ENCODE results near the gene CYBB.

Gene CYBB

GRCh38 chrX:37846141-37846540 is 66.3 kb downstream of the CYBB start:
- no peak for DNase-seq

DNA sequence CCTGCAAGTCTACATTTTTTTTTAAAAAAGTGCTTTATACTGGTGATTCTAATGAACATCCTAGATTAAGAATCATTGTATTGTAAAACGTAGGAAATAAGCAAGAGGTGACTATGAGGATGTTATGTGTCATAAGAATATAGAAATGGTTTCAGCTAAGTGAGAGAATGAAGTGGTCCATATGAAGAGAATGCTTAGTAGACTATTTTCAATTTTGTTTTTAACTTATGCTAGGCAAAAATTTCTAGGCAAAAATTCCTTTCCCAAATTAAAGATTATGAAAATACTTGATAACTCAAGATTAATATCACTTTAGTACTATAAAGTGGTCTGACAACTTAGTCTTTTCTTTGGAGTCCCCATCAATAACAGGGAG is 66.7 kb downstream of the CYBB start:
- no peak for DNase-seq

- DNase-seq = peak; percentile 83
Observed at GRCh38 chrX:37846934-37847732, 67.3 kb downstream of the CYBB start, which contains the start of gene DYNLT3. Gene DYNLT3 (minus strand): TSS chrX:37847571. CDS start chrX:37847510, 61 bp downstream.

- DNase-seq = no peak
Observed at GRCh38 chrX:37847733-37848197, 67.9 kb downstream of the CYBB start.

DNA sequence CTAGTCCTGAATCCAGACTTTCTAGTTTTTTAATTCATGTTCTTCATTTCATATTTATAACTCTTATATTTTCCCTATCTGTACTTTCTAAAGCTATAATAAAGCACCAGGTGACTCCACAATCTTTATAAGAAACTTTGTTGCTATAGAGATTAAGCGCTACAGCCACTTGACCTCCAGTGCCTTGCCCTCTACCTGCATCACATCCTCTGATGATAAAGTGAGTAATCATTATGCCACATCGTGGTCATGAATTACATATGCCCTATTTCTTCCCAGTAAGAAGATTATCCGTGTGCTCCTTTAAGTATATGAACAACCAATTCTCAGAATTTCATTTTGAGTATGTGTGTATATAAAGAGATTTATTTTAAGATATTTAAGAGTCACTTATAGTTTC is 74.3 kb downstream of the CYBB start:
- DNase-seq = no peak

DNA sequence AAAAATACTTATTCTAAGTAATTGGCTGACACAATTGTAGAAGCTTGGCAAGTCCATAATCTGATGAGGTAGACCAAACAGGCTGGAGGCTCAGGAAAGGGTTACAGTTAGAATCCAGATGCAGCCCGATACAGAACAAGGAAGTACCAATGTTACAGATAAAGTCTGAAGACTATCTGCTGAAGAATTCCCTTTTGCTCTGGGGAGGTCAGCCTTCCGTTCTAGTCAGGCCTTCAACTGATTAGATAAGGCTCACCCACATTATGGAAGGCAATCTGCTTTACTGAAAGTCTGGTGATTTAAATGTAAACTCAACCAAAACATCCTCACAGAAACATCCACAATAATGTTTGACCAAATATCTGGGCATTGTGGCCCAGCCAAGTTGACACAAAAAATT is 74.9 kb downstream of the CYBB start:
- no peak for DNase-seq

DNA sequence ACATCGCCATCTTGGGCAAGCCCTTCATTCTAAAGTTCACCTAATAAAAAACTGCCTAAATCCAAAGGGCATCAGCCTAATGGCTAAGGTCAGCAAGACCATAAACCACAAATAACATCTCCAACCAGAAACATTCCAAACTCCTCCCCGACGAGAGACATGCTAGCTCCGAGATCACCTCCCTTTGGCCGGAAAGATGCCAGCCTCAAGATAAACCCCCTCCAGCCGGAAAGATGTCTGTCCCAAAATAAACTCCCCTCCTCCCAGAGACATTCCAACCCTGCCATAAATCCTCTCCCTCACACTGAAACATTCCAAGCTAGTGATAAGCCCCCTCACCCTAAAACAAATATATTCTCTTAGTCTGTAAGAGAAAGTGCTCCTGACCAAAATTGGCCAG is 80.9 kb downstream of the CYBB start:
- DNase-seq = no peak

GRCh38 chrX:37862851-37863250 is 83.0 kb downstream of the CYBB start:
- no peak for DNase-seq

All from activated CD4-positive, alpha-beta T cell treated with anti-CD3 and anti-CD28 coated beads for 48 hours (primary cell).